ENCODE data around the gene NFKBIB.

NFKBIB gene

GRCh38 chr19:38915329-38916321 is 15.9 kb downstream of the NFKBIB start:
- Histone ChIP-seq H3K27ac (ENCODE audit: low read depth in 2 of 2, low read length in 2 of 2) (no peak overlapping the region), H3K36me3 (ENCODE audit: control insufficient read depth in 2 of 2, insufficient read depth in 2 of 2, low read length in 2 of 2) (no peaks in the 10 kb centered on the region), H3K9me3 (ENCODE audit: control insufficient read depth in 2 of 2, low read length in 2 of 2) (no peaks in the 10 kb centered on the region), H3K9ac (ENCODE audit: low read depth in 1 of 2, low read length in 2 of 2) (no peak overlapping the region), H3K27me3 (ENCODE audit: control insufficient read depth in 2 of 2, insufficient read depth in 2 of 2, low read length in 2 of 2) (no peaks in the 10 kb centered on the region), H3K4me1 (ENCODE audit: control insufficient read depth in 2 of 2, insufficient read depth in 2 of 2, low read length in 2 of 2) (no peaks in the 10 kb centered on the region), H3K4me3 (ENCODE audit: low read length in 2 of 2) (no peak overlapping the region)

GRCh38 chr19:38917516-38917915 is 17.7 kb downstream of the NFKBIB start:
- Histone ChIP-seq H3K9me3 (ENCODE audit: control insufficient read depth in 2 of 2, low read length in 2 of 2) (no peaks in the 10 kb centered on the region), H3K36me3 (ENCODE audit: control insufficient read depth in 2 of 2, insufficient read depth in 2 of 2, low read length in 2 of 2) (peaks cover 0 to 6% of the 10 kb centered on the region in 2 donors), H3K4me3 (ENCODE audit: low read length in 2 of 2) (no peak overlapping the region), H3K27me3 (ENCODE audit: control insufficient read depth in 2 of 2, insufficient read depth in 2 of 2, low read length in 2 of 2) (no peaks in the 10 kb centered on the region), H3K4me1 (ENCODE audit: control insufficient read depth in 2 of 2, insufficient read depth in 2 of 2, low read length in 2 of 2) (no peaks in the 10 kb centered on the region), H3K9ac (ENCODE audit: low read depth in 1 of 2, low read length in 2 of 2) (no peak overlapping the region), H3K27ac (ENCODE audit: low read depth in 2 of 2, low read length in 2 of 2) (no peak overlapping the region)

- Histone ChIP-seq H3K4me1 (ENCODE audit: control insufficient read depth in 2 of 2, insufficient read depth in 2 of 2, low read length in 2 of 2) (no peaks in the 10 kb centered on the region), H3K36me3 (ENCODE audit: control insufficient read depth in 2 of 2, insufficient read depth in 2 of 2, low read length in 2 of 2) (peaks cover 0 to 6% of the 10 kb centered on the region in 2 donors), H3K27me3 (ENCODE audit: control insufficient read depth in 2 of 2, insufficient read depth in 2 of 2, low read length in 2 of 2) (no peaks in the 10 kb centered on the region), H3K9ac (ENCODE audit: low read depth in 1 of 2, low read length in 2 of 2) (no peak overlapping the region), H3K4me3 (ENCODE audit: low read length in 2 of 2) (no peak overlapping the region), H3K27ac (ENCODE audit: low read depth in 2 of 2, low read length in 2 of 2) (no peak overlapping the region), H3K9me3 (ENCODE audit: control insufficient read depth in 2 of 2, low read length in 2 of 2) (no peaks in the 10 kb centered on the region)
Measured at GRCh38 chr19:38917921-38918491, 18.2 kb downstream of the NFKBIB start.

DNA sequence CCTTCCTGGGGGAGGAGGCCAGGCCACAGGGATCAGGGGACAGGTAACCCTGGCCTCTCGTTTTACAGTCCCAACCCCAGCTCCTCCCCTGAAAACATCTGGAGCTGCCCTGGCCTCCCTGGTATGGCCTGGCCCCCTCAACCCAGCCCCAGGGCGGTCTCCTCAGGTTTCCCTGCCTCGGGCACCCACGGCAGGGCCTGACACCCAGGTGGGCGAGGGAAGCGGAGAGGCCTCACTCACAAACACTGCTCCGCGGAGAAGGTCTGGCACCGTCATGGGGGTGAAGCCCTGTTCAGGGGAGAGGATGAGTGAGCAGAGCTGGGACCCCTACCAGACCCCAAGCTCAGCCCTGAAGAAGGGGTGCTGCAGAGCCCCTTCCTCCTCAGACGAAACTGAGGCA is 18.8 kb downstream of the NFKBIB start:
- Histone ChIP-seq H3K4me1 (ENCODE audit: control insufficient read depth in 2 of 2, insufficient read depth in 2 of 2, low read length in 2 of 2) (no peaks in the 10 kb centered on the region), H3K27ac (ENCODE audit: low read depth in 2 of 2, low read length in 2 of 2) (no peak overlapping the region), H3K9me3 (ENCODE audit: control insufficient read depth in 2 of 2, low read length in 2 of 2) (no peaks in the 10 kb centered on the region), H3K27me3 (ENCODE audit: control insufficient read depth in 2 of 2, insufficient read depth in 2 of 2, low read length in 2 of 2) (no peaks in the 10 kb centered on the region), H3K9ac (ENCODE audit: low read depth in 1 of 2, low read length in 2 of 2) (no peak overlapping the region), H3K36me3 (ENCODE audit: control insufficient read depth in 2 of 2, insufficient read depth in 2 of 2, low read length in 2 of 2) (peaks cover 0 to 6% of the 10 kb centered on the region in 2 donors), H3K4me3 (ENCODE audit: low read length in 2 of 2) (no peak overlapping the region)

GRCh38 chr19:38919837-38920601 is 20.2 kb downstream of the NFKBIB start:
- Histone ChIP-seq H3K27me3 (ENCODE audit: control insufficient read depth in 2 of 2, insufficient read depth in 2 of 2, low read length in 2 of 2) (no peaks in the 10 kb centered on the region), H3K4me3 (ENCODE audit: low read length in 2 of 2) (no peak overlapping the region), H3K9ac (ENCODE audit: low read depth in 1 of 2, low read length in 2 of 2) (no peak overlapping the region), H3K4me1 (ENCODE audit: control insufficient read depth in 2 of 2, insufficient read depth in 2 of 2, low read length in 2 of 2) (no peaks in the 10 kb centered on the region), H3K9me3 (ENCODE audit: control insufficient read depth in 2 of 2, low read length in 2 of 2) (no peaks in the 10 kb centered on the region), H3K36me3 (ENCODE audit: control insufficient read depth in 2 of 2, insufficient read depth in 2 of 2, low read length in 2 of 2) (peaks cover 0 to 15% of the 10 kb centered on the region in 2 donors), H3K27ac (ENCODE audit: low read depth in 2 of 2, low read length in 2 of 2) (no peak overlapping the region)

- Histone ChIP-seq H3K36me3 (ENCODE audit: control insufficient read depth in 2 of 2, insufficient read depth in 2 of 2, low read length in 2 of 2) (peaks cover 5 to 21% of the 10 kb centered on the region in 2 donors), H3K4me3 (ENCODE audit: low read length in 2 of 2) (no peak overlapping the region), H3K4me1 (ENCODE audit: control insufficient read depth in 2 of 2, insufficient read depth in 2 of 2, low read length in 2 of 2) (no peaks in the 10 kb centered on the region)
Measured at GRCh38 chr19:38920602-38921419, 21.0 kb downstream of the NFKBIB start.

DNA sequence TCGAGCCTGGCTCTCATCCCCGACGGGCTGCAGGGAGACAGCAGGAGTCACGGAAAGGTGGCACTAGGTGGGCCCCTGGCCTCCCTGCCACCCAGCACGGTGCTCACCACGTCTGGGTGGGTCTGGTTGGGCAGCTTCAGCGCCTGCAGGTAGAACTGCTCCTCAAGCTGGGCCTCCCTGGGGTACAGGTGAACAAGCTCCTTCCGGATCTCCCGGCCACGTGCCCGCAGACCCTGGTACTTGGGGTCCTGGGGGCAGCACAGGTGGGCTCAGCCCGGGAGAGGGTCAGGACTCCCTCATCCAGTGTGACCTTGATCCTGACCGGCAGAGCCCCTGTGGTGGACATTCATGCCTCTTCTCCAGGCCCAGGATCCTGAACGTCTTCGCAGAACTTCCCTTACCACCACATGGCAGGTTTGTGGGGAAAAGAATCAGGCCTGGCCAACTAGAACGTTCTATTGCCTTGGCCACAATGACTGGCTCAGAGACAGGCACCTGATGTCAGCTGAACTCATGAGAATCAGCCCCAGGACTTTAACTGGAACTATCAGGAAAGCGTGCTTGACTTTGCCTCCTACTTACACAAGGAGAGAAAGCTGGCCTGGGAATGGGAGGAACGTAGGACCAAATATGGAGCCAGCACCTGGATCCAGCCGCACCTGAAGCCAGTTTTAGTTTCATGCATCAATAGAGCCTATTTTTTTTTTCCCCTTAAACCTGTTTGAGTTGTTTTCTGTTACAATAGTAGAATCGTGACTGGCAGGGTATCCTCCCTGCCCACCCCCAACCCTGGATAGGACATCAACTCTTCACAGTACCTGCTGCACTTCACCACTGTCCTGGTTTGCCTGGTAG is 21.9 kb downstream of the NFKBIB start:
- Histone ChIP-seq H3K27me3 (ENCODE audit: control insufficient read depth in 2 of 2, insufficient read depth in 2 of 2, low read length in 2 of 2) (no peaks in the 10 kb centered on the region), H3K9ac (ENCODE audit: low read depth in 1 of 2, low read length in 2 of 2) (no peak overlapping the region), H3K9me3 (ENCODE audit: control insufficient read depth in 2 of 2, low read length in 2 of 2) (no peaks in the 10 kb centered on the region), H3K27ac (ENCODE audit: low read depth in 2 of 2, low read length in 2 of 2) (no peak overlapping the region), H3K4me1 (ENCODE audit: control insufficient read depth in 2 of 2, insufficient read depth in 2 of 2, low read length in 2 of 2) (no peaks in the 10 kb centered on the region), H3K36me3 (ENCODE audit: control insufficient read depth in 2 of 2, insufficient read depth in 2 of 2, low read length in 2 of 2) (peaks cover 5 to 21% of the 10 kb centered on the region in 2 donors), H3K4me3 (ENCODE audit: low read length in 2 of 2) (no peak overlapping the region)

More at GRCh38 chr19:38920602-38921419, 21.0 kb downstream of the NFKBIB start:
- H3K27ac ChIP-seq (ENCODE audit: low read depth in 2 of 2, low read length in 2 of 2): no peak overlapping the region
- no peaks in the 10 kb centered on the region for H3K9me3 ChIP-seq (ENCODE audit: control insufficient read depth in 2 of 2, low read length in 2 of 2)
- no peaks in the 10 kb centered on the region for H3K27me3 ChIP-seq (ENCODE audit: control insufficient read depth in 2 of 2, insufficient read depth in 2 of 2, low read length in 2 of 2)
- no peak overlapping the region for H3K9ac ChIP-seq (ENCODE audit: low read depth in 1 of 2, low read length in 2 of 2)

- no peak overlapping the region for H3K4me3 ChIP-seq (ENCODE audit: low read length in 2 of 2)
- no peaks in the 10 kb centered on the region for H3K4me1 ChIP-seq (ENCODE audit: control insufficient read depth in 2 of 2, insufficient read depth in 2 of 2, low read length in 2 of 2)
- peaks cover 5 to 21% of the 10 kb centered on the region in 2 donors for H3K36me3 ChIP-seq (ENCODE audit: control insufficient read depth in 2 of 2, insufficient read depth in 2 of 2, low read length in 2 of 2)
- no peak overlapping the region for H3K9ac ChIP-seq (ENCODE audit: low read depth in 1 of 2, low read length in 2 of 2)
- no peaks in the 10 kb centered on the region for H3K9me3 ChIP-seq (ENCODE audit: control insufficient read depth in 2 of 2, low read length in 2 of 2)
- no peaks in the 10 kb centered on the region for H3K27me3 ChIP-seq (ENCODE audit: control insufficient read depth in 2 of 2, insufficient read depth in 2 of 2, low read length in 2 of 2)
- H3K27ac ChIP-seq (ENCODE audit: low read depth in 2 of 2, low read length in 2 of 2): no peak overlapping the region
Measured at GRCh38 chr19:38922482-38922881, 22.7 kb downstream of the NFKBIB start.

- H3K4me1 ChIP-seq (ENCODE audit: control insufficient read depth in 2 of 2, insufficient read depth in 2 of 2, low read length in 2 of 2): no peaks in the 10 kb centered on the region
- H3K4me3 ChIP-seq (ENCODE audit: low read length in 2 of 2): no peak overlapping the region
- no peak overlapping the region for H3K27ac ChIP-seq (ENCODE audit: low read depth in 2 of 2, low read length in 2 of 2)
- H3K9me3 ChIP-seq (ENCODE audit: control insufficient read depth in 2 of 2, low read length in 2 of 2): no peaks in the 10 kb centered on the region
- peaks cover 5 to 21% of the 10 kb centered on the region in 2 donors for H3K36me3 ChIP-seq (ENCODE audit: control insufficient read depth in 2 of 2, insufficient read depth in 2 of 2, low read length in 2 of 2)
- H3K9ac ChIP-seq (ENCODE audit: low read depth in 1 of 2, low read length in 2 of 2): no peak overlapping the region
- H3K27me3 ChIP-seq (ENCODE audit: control insufficient read depth in 2 of 2, insufficient read depth in 2 of 2, low read length in 2 of 2): no peaks in the 10 kb centered on the region
Measured at GRCh38 chr19:38924388-38924787, 24.6 kb downstream of the NFKBIB start.
